GM12864 (cell line): ENCODE results near the gene BFSP1.

Experiments used
- DNase-seq: peaks from one replicate; pipeline ENCODE4 v3.0.0-alpha.2; 2011; ENCODE audit warnings: low read depth
- H3K4me3 ChIP-seq: 2 replicates; pipeline ENCODE4 v1.5.1; 2011; ENCODE audit warnings: mild to moderate bottlenecking, low read depth, low read length, control low read depth
- CTCF ChIP-seq: IDR thresholded peaks from 2 replicates; pipeline ENCODE4 v1.5.1; 2011; ENCODE audit warnings: low read depth, mild to moderate bottlenecking, moderate library complexity, low read length, control low read depth, inconsistent platforms; ENCODE audit errors: missing control alignments

Gene BFSP1

DNA sequence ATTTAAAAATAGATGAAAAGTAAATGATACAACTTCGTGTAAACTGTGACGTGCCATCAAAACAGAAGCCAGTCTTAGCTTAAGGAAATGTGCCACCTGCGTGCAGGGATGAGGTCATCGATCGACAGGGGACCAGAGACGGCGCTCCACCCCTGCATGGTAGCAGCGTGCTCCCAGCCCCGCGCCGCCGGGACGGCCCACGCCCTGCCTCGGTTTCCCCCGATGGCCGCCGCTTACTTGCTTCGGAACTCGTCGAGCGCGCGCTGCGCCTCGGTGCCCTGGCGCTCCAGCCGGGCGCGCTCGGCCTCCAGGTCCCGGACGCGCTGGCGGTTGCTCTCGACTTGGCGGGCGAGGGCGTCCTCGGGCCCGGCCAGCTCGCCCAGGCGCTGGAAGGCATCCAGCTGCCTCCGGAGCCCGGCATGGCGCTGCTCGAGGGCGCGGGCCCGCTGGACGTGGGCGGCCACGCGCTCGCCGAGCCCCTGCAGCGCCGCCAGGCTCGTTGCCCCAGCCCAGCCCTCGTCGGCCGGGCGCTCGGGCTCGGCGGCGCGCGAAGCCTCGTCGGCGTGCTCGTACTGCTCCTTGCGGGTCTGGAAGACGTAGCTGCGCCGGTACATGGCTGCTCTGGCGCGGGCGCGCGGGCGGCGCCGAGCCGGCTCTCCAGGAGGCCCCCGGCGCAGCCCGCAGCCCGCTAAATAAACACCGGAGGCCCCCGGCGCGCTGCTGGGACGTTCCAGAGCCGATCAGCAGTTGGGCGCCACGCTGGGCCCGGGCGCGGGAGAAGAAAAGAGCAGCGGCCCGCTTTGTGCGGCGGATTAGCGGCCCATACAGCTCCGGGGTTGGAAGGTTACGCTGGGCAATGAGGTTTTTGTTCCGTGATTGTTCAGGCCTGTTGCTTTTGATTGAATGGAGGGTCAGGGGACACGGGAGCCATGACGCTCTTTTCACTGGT, at the start of gene BFSP1:
BFSP1 (minus strand) TSS at position 664 of the 949 bp plus-strand sequence; CDS start at position 614, 50 bp downstream.
- TF ChIP-seq CTCF, result no peak
- H3K4me3 ChIP-seq, result peak within 1 kb of the TSS; percentile 44
- no peak for DNase-seq

- no peak overlapping the region for H3K4me3 ChIP-seq
- DNase-seq, result no peak
- TF ChIP-seq CTCF, result no peak
These were observed 49.7 kb upstream of the BFSP1 start for GRCh38 chr20:17580895-17581294.

DNA sequence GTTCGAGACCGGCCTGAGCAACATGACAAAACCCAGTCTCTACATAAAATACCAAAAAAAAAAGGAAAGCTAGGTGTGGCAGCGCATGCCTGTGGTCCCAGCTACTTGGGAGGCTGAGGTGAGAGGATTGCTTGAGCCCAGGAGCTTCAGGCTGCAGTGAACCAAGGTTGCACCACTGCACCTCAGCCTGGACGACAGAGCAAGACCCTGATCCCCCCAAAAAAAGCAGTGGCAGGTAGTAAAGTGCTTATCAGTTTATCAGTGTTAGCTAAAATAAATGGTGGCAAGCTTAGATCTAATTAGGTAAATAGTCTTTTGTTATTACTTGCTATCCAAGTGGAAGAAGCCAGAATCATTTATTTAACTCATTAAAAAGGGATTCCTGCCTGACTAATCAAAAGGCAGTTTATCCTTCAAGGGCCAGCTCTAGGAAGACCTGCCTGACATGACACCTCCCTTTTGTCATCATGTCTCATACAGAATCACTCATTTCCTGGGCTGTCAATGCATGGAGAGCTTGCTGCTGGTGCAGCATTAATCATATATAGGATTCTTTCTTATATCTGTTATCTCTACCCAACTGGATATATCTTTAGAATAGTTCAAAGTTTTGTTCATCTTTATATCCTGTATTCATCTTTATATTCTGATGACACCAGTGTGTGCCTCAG, 48.3 kb upstream of the BFSP1 start:
- H3K4me3 ChIP-seq, result no peak overlapping the region
- DNase-seq, result no peak
- no peak for TF ChIP-seq CTCF

- H3K4me3 ChIP-seq, result no peak overlapping the region
- no peak for DNase-seq
- TF ChIP-seq CTCF, result no peak
These were observed 45.0 kb upstream of the BFSP1 start for GRCh38 chr20:17576215-17576614.

GRCh38 chr20:17573463-17573862, 42.3 kb upstream of the BFSP1 start:
- TF ChIP-seq CTCF, result no peak
- no peak overlapping the region for H3K4me3 ChIP-seq
- DNase-seq, result no peak

DNA sequence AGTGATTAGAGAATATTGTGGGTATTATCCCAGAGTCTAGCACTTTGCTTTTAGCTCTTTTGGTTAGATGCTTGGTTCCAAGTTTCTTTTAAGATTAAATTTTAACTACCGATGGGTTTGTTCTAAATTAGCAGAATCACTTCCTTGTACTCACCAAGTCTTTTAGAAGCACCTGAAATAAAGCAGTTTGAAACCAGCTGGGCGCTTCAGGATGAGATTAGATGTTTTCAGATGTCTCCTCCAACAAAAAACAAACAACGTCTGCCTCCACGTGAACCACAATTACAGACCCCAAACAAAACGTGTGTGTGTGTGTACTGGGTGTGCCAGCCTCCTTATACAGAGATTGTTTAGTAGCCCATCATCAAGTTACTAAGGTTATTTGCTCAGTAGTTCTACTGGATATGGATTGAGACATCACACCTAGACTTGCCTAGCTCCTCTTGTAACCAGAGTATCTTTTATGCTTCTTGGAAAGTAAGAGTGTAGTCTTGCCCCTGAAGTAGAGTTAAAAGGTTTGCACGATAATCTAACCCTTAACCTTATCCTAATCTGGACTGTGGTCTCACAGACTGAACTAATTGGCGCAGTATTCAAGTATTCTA, 41.0 kb upstream of the BFSP1 start:
- TF ChIP-seq CTCF, result no peak
- no peak overlapping the region for H3K4me3 ChIP-seq
- DNase-seq, result no peak
